AG04449 (cell line): ENCODE results near the gene NEK11.

Experiments used
- CTCF ChIA-PET: fragments of 350-600 bp; formaldehyde crosslinking; extraction: SDS; loops from one replicate; lab custom pipeline; 2021; ENCODE audit warnings: antibody characterized with exemption; lab: Yijun Ruan, JAX
- POLR2A ChIA-PET: fragments of 400-600, 350-600 bp; formaldehyde crosslinking; extraction: SDS; loops from one replicate; lab custom pipeline; 2020; ENCODE audit warnings: antibody characterized with exemption, inconsistent platforms; lab: Yijun Ruan, JAX
- DNase-seq: peaks from one replicate; pipeline ENCODE4 v3.0.0-alpha.2; 2010; ENCODE audit warnings: low read depth, low spot score
- H3K4me3 ChIP-seq: 2 replicates; pipeline ENCODE4 v1.5.1; 2011; ENCODE audit warnings: low read depth, mild to moderate bottlenecking, control low read depth, low read length
- TF ChIP-seq, protein P1 (sequence below): IDR thresholded peaks from one replicate; pipeline ENCODE4 v1.5.1; 2011; ENCODE audit warnings: mild to moderate bottlenecking, moderate library complexity, low read length, control low read depth, inconsistent platforms; ENCODE audit not compliant: insufficient read depth; ENCODE audit errors: missing control alignments

The NEK11 gene

DNA sequence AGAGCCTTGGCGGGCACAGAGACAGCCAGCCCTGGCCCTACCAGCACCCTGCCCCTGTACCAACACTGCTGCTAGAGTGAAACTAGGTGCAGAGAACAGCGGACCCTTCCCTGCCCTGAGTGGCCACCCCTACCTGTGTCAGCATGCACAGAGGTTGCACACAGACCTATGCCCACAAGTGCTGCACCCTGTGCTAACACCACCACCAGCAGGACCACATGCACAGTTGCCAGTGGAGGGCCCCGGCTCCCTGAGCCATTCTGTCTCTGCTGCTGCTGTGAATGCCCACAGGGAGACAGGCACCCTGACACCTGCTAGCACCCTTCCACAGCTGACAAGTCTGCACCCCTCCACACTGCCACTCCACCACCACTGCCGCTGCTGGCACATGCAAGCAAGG lies 131.8 kb downstream of the NEK11 start:
- TF ChIP-seq, protein P1, sequence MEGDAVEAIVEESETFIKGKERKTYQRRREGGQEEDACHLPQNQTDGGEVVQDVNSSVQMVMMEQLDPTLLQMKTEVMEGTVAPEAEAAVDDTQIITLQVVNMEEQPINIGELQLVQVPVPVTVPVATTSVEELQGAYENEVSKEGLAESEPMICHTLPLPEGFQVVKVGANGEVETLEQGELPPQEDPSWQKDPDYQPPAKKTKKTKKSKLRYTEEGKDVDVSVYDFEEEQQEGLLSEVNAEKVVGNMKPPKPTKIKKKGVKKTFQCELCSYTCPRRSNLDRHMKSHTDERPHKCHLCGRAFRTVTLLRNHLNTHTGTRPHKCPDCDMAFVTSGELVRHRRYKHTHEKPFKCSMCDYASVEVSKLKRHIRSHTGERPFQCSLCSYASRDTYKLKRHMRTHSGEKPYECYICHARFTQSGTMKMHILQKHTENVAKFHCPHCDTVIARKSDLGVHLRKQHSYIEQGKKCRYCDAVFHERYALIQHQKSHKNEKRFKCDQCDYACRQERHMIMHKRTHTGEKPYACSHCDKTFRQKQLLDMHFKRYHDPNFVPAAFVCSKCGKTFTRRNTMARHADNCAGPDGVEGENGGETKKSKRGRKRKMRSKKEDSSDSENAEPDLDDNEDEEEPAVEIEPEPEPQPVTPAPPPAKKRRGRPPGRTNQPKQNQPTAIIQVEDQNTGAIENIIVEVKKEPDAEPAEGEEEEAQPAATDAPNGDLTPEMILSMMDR, result no peak
- H3K4me3 ChIP-seq, result no peak overlapping the region
- DNase-seq, result no peak
- CTCF ChIA-PET, result no interaction called here
- POLR2A ChIA-PET, result no interaction called here

DNA sequence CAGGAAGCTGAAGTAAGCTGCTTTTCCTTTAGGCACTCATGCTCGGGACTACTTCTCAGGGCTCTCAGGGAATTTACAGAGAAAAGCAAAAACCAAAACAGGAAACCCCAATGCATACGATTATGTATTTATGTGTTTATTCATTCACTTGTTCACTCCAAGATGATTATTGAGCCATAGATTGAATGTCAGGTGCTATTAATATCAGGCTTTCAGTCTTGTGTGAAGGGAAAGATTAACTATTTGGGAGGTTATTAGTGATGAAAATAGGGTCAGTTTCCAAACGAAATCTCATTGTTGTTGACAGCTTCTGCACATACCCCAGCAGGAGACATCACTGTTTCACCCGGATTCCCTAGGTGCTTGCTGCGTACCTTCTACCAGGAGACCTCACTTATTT lies 135.8 kb downstream of the NEK11 start:
- no peak for DNase-seq
- TF ChIP-seq, protein P1, result no peak
- POLR2A ChIA-PET, result no interaction called here
- no peak overlapping the region for H3K4me3 ChIP-seq
- CTCF ChIA-PET, result interaction anchor here (1.4 kb wide), 1 partner anchor 10 kb away, joined by 4 read pairs; no protein-coding TSS in a partner anchor

DNA sequence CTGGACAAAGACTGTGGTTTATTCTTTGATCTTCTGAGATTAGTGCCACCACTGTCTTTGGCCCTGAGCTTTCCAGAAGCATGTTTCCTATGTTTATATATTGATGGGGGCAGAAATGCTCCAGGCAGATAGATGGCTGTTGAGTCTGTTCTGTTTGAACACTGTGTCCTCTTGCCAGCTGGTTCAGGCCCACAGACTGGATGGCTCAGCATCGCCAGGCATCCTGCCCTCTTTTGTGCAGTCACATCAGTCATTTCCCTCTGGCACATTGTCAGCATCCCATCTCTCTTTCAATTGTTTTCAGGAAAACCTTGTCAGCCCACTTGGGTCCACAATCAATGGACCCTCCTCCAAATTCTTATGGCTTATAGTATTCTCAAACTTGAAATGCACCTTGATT lies 141.2 kb downstream of the NEK11 start:
- CTCF ChIA-PET, result no interaction called here
- TF ChIP-seq, protein P1, result no peak
- POLR2A ChIA-PET, result no interaction called here
- H3K4me3 ChIP-seq, result no peak overlapping the region
- DNase-seq, result no peak

DNA sequence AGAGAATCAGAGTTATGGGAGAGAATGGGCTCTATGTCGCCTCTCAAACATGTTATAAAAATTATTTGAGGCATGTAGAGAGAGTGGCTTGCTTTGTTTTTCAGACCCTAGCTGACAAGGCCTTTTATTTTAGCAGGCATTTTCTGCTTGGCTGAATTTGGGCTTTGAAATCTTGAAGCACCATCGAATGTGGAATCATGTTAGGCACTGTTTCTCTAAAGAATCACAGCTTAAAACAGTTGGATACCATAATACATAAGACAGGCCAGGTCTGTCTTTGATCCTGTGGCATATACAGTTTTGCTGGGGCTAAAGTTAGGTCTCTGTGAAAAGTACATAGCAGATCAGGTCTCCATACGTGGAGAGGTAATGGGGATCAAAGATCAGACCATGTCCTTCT lies 142.7 kb downstream of the NEK11 start:
- TF ChIP-seq, protein P1, result no peak
- H3K4me3 ChIP-seq, result no peak overlapping the region
- CTCF ChIA-PET, result no interaction called here
- POLR2A ChIA-PET, result no interaction called here
- no peak for DNase-seq

DNA sequence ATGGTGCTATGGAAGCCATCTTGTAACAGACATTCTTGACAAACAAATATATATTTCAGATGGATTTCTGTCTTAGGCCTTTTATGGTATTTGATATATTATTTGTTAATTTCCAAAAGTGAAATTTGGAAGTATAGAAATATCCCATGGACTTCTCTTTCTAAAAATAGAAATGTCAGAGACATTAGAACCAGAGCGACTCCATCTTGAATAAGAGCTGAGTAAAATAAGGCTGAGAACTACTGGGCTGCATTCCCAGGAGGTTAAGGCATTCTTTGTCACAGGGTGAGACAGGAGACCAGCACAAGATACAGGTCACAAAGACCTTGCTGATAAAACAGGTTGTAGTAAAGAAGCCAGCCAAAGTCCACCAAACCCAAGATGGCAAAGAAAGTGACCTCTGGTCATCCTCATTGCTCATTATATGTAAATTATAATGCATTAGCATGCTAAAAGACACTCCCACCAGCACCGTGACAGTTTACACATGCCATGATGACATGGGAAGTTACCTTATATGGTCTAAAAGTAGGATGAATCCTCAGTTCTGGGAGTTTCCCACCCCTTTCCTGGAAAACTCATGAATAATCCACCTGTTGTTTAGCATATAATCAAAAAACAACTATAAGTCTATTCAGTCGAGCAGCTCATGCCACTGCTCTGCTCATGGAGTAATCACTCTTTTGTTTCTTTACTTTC lies 146.0 kb downstream of the NEK11 start:
- POLR2A ChIA-PET, result no interaction called here
- CTCF ChIA-PET, result interaction anchor here (1.3 kb wide), 1 partner anchor 18 kb away, joined by 3 read pairs; no protein-coding TSS in a partner anchor
- TF ChIP-seq, protein P1, result no peak
- H3K4me3 ChIP-seq, result no peak overlapping the region
- no peak for DNase-seq

DNA sequence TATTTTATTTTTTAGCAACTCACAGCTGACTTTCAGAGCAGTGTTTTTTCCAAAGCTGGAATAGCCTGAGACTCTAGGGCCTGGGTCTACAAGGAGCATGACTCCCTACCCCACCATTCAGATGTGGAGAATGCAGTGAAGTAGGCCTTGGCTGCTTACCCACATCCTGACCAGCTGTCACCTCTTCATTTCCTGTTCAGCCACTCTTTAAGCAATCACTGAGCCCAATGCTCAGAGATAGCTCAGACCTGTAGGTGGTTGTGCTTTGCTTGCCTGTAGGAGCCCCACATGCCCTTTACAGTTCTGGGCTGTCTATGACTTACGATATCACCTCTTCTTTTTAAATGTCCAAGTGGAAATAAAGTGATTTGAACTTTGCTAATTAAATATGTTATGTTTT lies 148.1 kb downstream of the NEK11 start:
- POLR2A ChIA-PET, result no interaction called here
- no peak for DNase-seq
- TF ChIP-seq, protein P1, result no peak
- CTCF ChIA-PET, result no interaction called here
- no peak overlapping the region for H3K4me3 ChIP-seq
